Caki2 (cell line): ENCODE measurements around the gene CEMP1. TPM values are rescaled to one million over a fixed set of nuclear protein-coding genes. Genes with fewer than 3 reads are reported as not detected.
"Not testable (repeated sequence)": the region's sequence is repeated elsewhere in the genome, so short reads cannot be mapped to it uniquely, and the experiment has no call there.

Experiments used
- DNase-seq: peaks from one replicate; pipeline ENCODE4 v3.0.0-alpha.2; 2015; ENCODE audit warnings: low read depth
- in situ Hi-C: cut with HindIII; loops from 2 replicates; pipeline ENCODE4 v1.10.0; 2016; ENCODE audit warnings: low sequenced_read_pairs, low pct_unique_long_range_greater_than_20kb, mixed read lengths
- total RNA-seq: library from RNA; depleted of rRNA; stranded (reverse); fragments of >200 nt; shearing (Covaris generic); gene quantifications from 2 replicates; pipeline ENCODE4 v1.2.3, GENCODE V29; 2014; ENCODE audit warnings: low replicate concordance; rRNA removed

Gene CEMP1
- not detected in 2 replicates for total RNA-seq

GRCh38 chr16:2531371-2531695 lies at the start of gene CEMP1:
Gene CEMP1, minus strand, starts transcription at chr16:2531408. Its CDS starts 335 bp downstream, at chr16:2531073.
- no peak for DNase-seq
- in situ Hi-C loops: no loop called here

GRCh38 chr16:2580818-2581217 lies 49.6 kb upstream of the CEMP1 start:
- DNase-seq, in situ Hi-C loops: not testable (repeated sequence)

GRCh38 chr16:2580143-2580542 lies 48.9 kb upstream of the CEMP1 start:
- in situ Hi-C loops, DNase-seq: not testable (repeated sequence)

GRCh38 chr16:2578905-2579304 lies 47.7 kb upstream of the CEMP1 start:
- in situ Hi-C loops, DNase-seq: not testable (repeated sequence)

- DNase-seq, in situ Hi-C loops: not testable (repeated sequence)
These were observed 45.8 kb upstream of the CEMP1 start for GRCh38 chr16:2577044-2577443.

- in situ Hi-C loops, DNase-seq: not testable (repeated sequence)
These were observed 44.6 kb upstream of the CEMP1 start for GRCh38 chr16:2575839-2576238.

GRCh38 chr16:2572704-2573103 lies 41.5 kb upstream of the CEMP1 start:
- in situ Hi-C loops, DNase-seq: not testable (repeated sequence)

GRCh38 chr16:2568573-2568972 lies 37.4 kb upstream of the CEMP1 start:
- in situ Hi-C loops, DNase-seq: not testable (repeated sequence)

- in situ Hi-C loops, DNase-seq: not testable (repeated sequence)
These were observed 36.3 kb upstream of the CEMP1 start for GRCh38 chr16:2567506-2567905.

GRCh38 chr16:2560798-2561133 lies 29.6 kb upstream of the CEMP1 start:
- in situ Hi-C loops, DNase-seq: not testable (repeated sequence)

- in situ Hi-C loops, DNase-seq: not testable (repeated sequence)
These were observed 29.1 kb upstream of the CEMP1 start for GRCh38 chr16:2560131-2560797.

- in situ Hi-C loops: not testable (repeated sequence)
These were observed 25.9 kb upstream of the CEMP1 start for GRCh38 chr16:2557150-2557549.

GRCh38 chr16:2554709-2555425 lies 23.7 kb upstream of the CEMP1 start:
- in situ Hi-C loops: not testable (repeated sequence)

More at GRCh38 chr16:2557150-2557549, 25.9 kb upstream of the CEMP1 start:
- not testable (repeated sequence) for DNase-seq

GRCh38 chr16:2551420-2551889 lies 20.2 kb upstream of the CEMP1 start:
- in situ Hi-C loops, DNase-seq: not testable (repeated sequence)

More at GRCh38 chr16:2554709-2555425, 23.7 kb upstream of the CEMP1 start:
- DNase-seq: not testable (repeated sequence)

- DNase-seq, in situ Hi-C loops: not testable (repeated sequence)
These were observed 19.2 kb upstream of the CEMP1 start for GRCh38 chr16:2550283-2550878.

GRCh38 chr16:2543771-2544170 lies 12.6 kb upstream of the CEMP1 start:
- DNase-seq, in situ Hi-C loops: not testable (repeated sequence)

- DNase-seq, in situ Hi-C loops: not testable (repeated sequence)
These were observed 10.2 kb upstream of the CEMP1 start for GRCh38 chr16:2541409-2541808.

GRCh38 chr16:2540912-2541311 lies 9.7 kb upstream of the CEMP1 start:
- DNase-seq, in situ Hi-C loops: not testable (repeated sequence)
